Esophagus muscularis mucosa (tissue), 4 donors: ENCODE measurements around the gene CTBS. TPM values are rescaled to one million over a fixed set of nuclear protein-coding genes. Genes with fewer than 3 reads are reported as not detected.

Experiments
- DNase-seq: peaks from one replicate; pipeline ENCODE4 v3.0.0-alpha.2; 2017; ENCODE audit errors: extremely low spot score
- H3K27ac ChIP-seq, 4 donors: fragments of 200-600 bp; sonication (generic); replicated peaks in 1 of 4; 1 replicate in 3 of 4; 2 replicates in 1 of 4; pipeline ENCODE4 v1.5.1; 2016 to 2019; ENCODE audit warnings: mild to moderate bottlenecking in 1 of 4
- H3K27me3 ChIP-seq, 4 donors: fragments of 200-600 bp; sonication (generic); one replicate each; pipeline versions ENCODE4 v1.5.1 to v1.6.0; 2016 to 2019
- H3K36me3 ChIP-seq, 4 donors: fragments of 200-600 bp; sonication (generic); one replicate each; pipeline ENCODE4 v1.5.1; 2016 to 2019
- H3K4me1 ChIP-seq, 4 donors: fragments of 200-600 bp; sonication (generic); one replicate each; pipeline ENCODE4 v1.5.1; 2016 to 2019
- H3K4me3 ChIP-seq, 4 donors: fragments of 200-600 bp; sonication (generic); 1 replicate in 2 of 4; 2 replicates in 2 of 4; pipeline ENCODE4 v1.5.1; 2016 to 2019; ENCODE audit warnings: mild to moderate bottlenecking in 4 of 4, moderate library complexity in 1 of 4
- H3K9me3 ChIP-seq, 4 donors: fragments of 200-600 bp; sonication (generic); 1 replicate in 3 of 4; 2 replicates in 1 of 4; pipeline ENCODE4 v1.5.1; 2016 to 2019
- EP300 ChIP-seq: sonication (generic); formaldehyde crosslinking; IDR thresholded peaks from one replicate; pipeline ENCODE4 v1.6.1; 2017; ENCODE audit warnings: antibody characterized with exemption
- POLR2A ChIP-seq: fragments of 450-650 bp; IDR thresholded peaks from one replicate; pipeline ENCODE4 v1.6.1; 2017; ENCODE audit warnings: antibody characterized with exemption, moderate library complexity, mild to moderate bottlenecking, low read depth
- POLR2AphosphoS5 ChIP-seq, 2 donors: sonication (generic); formaldehyde crosslinking; IDR thresholded peaks; one replicate each; pipeline ENCODE4 v1.6.1; 2017; ENCODE audit warnings: antibody characterized with exemption in 2 of 2
- WGBS: methylation state at CpG from one replicate; pipeline ENCODE4 v1.1.5; 2018; 5-methylcytosine and 5-hydroxymethylcytosine counted together
- intact Hi-C: fragments of 100-400 bp; cut with DNase I; formaldehyde crosslinking; loops from one replicate; pipeline ENCODE4 v1.15.1; 2023
- total RNA-seq, 4 donors: library from RNA; depleted of rRNA; stranded (reverse); fragments of >200 nt; gene quantifications; one replicate each; pipeline versions ENCODE4 v1.1.0 to v1.2.1, GENCODE V29; 2016
- TF ChIP-seq, protein P1 (sequence below), 3 experiments: fragments of 200-600 bp in 2 of 3; fragments of 450-650 bp in 1 of 3; sonication (generic) in 2 of 3; IDR thresholded peaks; one replicate each; pipeline ENCODE4 v1.5.1; 2017 to 2019; ENCODE audit warnings: antibody characterized with exemption in 3 of 3, mild to moderate bottlenecking in 2 of 3, moderate library complexity in 1 of 3

CTBS gene
- total RNA-seq, 4 donors from 2014 or later: 7.1 to 8.9 (median 8.5) TPM

GRCh38 chr1:84611091-84611490 lies 36.9 kb upstream of the CTBS start:
- Histone ChIP-seq H3K36me3 (no peaks in the 10 kb centered on the region), H3K4me3 (no peak overlapping the region), H3K27me3 (no peaks in the 10 kb centered on the region), H3K4me1 (peaks cover 0 to 13% (median 3%) of the 10 kb centered on the region in 4 donors), H3K9me3 (no peaks in the 10 kb centered on the region), H3K27ac (no peak overlapping the region)
- TF ChIP-seq POLR2AphosphoS5 (IDR thresholded peaks at IDR 0.05) (no peak), EP300 (no peak), POLR2A (no peak)
- TF ChIP-seq, protein P1, sequence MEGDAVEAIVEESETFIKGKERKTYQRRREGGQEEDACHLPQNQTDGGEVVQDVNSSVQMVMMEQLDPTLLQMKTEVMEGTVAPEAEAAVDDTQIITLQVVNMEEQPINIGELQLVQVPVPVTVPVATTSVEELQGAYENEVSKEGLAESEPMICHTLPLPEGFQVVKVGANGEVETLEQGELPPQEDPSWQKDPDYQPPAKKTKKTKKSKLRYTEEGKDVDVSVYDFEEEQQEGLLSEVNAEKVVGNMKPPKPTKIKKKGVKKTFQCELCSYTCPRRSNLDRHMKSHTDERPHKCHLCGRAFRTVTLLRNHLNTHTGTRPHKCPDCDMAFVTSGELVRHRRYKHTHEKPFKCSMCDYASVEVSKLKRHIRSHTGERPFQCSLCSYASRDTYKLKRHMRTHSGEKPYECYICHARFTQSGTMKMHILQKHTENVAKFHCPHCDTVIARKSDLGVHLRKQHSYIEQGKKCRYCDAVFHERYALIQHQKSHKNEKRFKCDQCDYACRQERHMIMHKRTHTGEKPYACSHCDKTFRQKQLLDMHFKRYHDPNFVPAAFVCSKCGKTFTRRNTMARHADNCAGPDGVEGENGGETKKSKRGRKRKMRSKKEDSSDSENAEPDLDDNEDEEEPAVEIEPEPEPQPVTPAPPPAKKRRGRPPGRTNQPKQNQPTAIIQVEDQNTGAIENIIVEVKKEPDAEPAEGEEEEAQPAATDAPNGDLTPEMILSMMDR (IDR thresholded peaks at IDR 0.05): no peak
- peak; percentile 24 for DNase-seq
- WGBS: 25% methylated on average over 1 of the region's 1 CpG
- intact Hi-C loops: no loop called here

GRCh38 chr1:84606977-84607376 lies 32.7 kb upstream of the CTBS start:
- Histone ChIP-seq H3K9me3 (peaks cover 0 to 7% (median 0%) of the 10 kb centered on the region in 4 donors), H3K4me3 (no peak overlapping the region), H3K27me3 (no peaks in the 10 kb centered on the region), H3K36me3 (no peaks in the 10 kb centered on the region), H3K4me1 (peaks cover 12 to 35% (median 20%) of the 10 kb centered on the region in 4 donors), H3K27ac (no peak overlapping the region)
- intact Hi-C loops: loop anchor here (10.0 kb wide), 1 partner anchor 302 kb away; the partner anchor contains the start of gene SAMD13
- DNase-seq: no peak
- TF ChIP-seq POLR2A (no peak), POLR2AphosphoS5 (IDR thresholded peaks at IDR 0.05) (no peak), EP300 (no peak)
- TF ChIP-seq, protein P1 (IDR thresholded peaks at IDR 0.05): no peak
- 85% methylated on average over 5 of the region's 5 CpGs for WGBS

DNA sequence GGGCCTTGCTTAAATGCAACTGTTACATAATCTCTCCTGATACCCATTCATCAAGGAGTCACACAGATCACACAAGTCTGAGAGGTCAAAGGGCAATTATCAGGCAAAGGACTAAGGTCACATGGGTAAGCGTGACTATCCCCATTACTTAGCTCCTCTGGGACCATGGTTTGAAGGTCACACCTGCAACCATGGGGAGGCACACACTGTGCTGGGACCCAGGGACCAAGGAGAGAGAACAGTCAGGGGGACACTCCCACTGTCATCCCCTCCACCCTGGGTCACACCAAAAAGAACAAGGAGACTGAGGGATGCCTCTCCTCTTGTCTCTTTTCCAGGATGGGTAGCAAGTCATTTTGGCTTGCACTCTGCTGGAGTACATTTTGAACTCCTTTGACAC lies 30.9 kb upstream of the CTBS start:
- intact Hi-C loops: loop anchor here (10.0 kb wide), 1 partner anchor 300 kb away; the partner anchor contains the start of gene SAMD13
- Histone ChIP-seq H3K9me3 (peaks cover 0 to 7% (median 0%) of the 10 kb centered on the region in 4 donors), H3K27me3 (no peaks in the 10 kb centered on the region), H3K4me3 (no peak overlapping the region), H3K27ac (peak overlapping the region in 1 of 4 donors; percentile 68), H3K4me1 (peaks cover 12 to 25% (median 20%) of the 10 kb centered on the region in 4 donors), H3K36me3 (no peaks in the 10 kb centered on the region)
- WGBS: 100% methylated on average over 1 of the region's 1 CpG
- DNase-seq: peak; percentile 57
- TF ChIP-seq EP300 (no peak), POLR2AphosphoS5 (IDR thresholded peaks at IDR 0.05) (no peak), POLR2A (no peak)
- TF ChIP-seq, protein P1 (IDR thresholded peaks at IDR 0.05): no peak

- peak; percentile 88 for DNase-seq
- Histone ChIP-seq H3K27ac (peak overlapping the region; percentile 43 to 68 (median 60)), H3K4me3 (peak overlapping the region; percentile 33 to 51 (median 43)), H3K27me3 (no peaks in the 10 kb centered on the region), H3K9me3 (peaks cover 0 to 7% (median 0%) of the 10 kb centered on the region in 4 donors), H3K36me3 (no peaks in the 10 kb centered on the region), H3K4me1 (peaks cover 14 to 28% (median 22%) of the 10 kb centered on the region in 4 donors)
- TF ChIP-seq, protein P1 (IDR thresholded peaks at IDR 0.05): peak; percentile 71 to 77 (median 74)
- TF ChIP-seq POLR2A (no peak), POLR2AphosphoS5 (IDR thresholded peaks at IDR 0.05) (peak; percentile 19 to 21)
- intact Hi-C loops: loop anchor here (1.0 to 10.0 kb wide), 4 partner anchors 31 to 299 kb away; partner anchors contain the start of genes GNG5, SAMD13 and SPATA1
- WGBS: 44% methylated on average over 15 of the region's 15 CpGs
These were observed 29.9 kb upstream of the CTBS start for GRCh38 chr1:84603941-84604830.
